ENCODE results near the gene TBX1.

TBX1 gene

GRCh38 chr22:19753996-19754700 is 6.4 kb upstream of the TBX1 start:
- no peak for DNase-seq

- DNase-seq = no peak
Observed at GRCh38 chr22:19754701-19755144, 5.9 kb upstream of the TBX1 start.

- DNase-seq = no peak
Observed at GRCh38 chr22:19755145-19755710, 5.3 kb upstream of the TBX1 start.

- no peak for DNase-seq
Observed at GRCh38 chr22:19755722-19756287, 4.8 kb upstream of the TBX1 start.

GRCh38 chr22:19756288-19757128 is 4.1 kb upstream of the TBX1 start:
- DNase-seq = peak in 1 of 2 experiments; percentile 3

GRCh38 chr22:19757140-19757984 is 3.2 kb upstream of the TBX1 start:
- no peak for DNase-seq

- DNase-seq = no peak
Observed at GRCh38 chr22:19757985-19758895, 2.3 kb upstream of the TBX1 start.

GRCh38 chr22:19758896-19759426 is 1.6 kb upstream of the TBX1 start:
- no peak for DNase-seq

GRCh38 chr22:19759427-19760057 is 1.0 kb upstream of the TBX1 start:
- no peak for DNase-seq

- no peak for DNase-seq
Observed at GRCh38 chr22:19760951-19761724, 560 bp downstream of the TBX1 start.

- DNase-seq = no peak
Observed at GRCh38 chr22:19761725-19762567, 1.4 kb downstream of the TBX1 start.

GRCh38 chr22:19762568-19763457 is 2.2 kb downstream of the TBX1 start:
- DNase-seq = no peak

GRCh38 chr22:19763458-19764298 is 3.1 kb downstream of the TBX1 start:
- no peak for DNase-seq

- DNase-seq = no peak
Observed at GRCh38 chr22:19764299-19764593, 3.7 kb downstream of the TBX1 start.

GRCh38 chr22:19764636-19765476 is 4.3 kb downstream of the TBX1 start:
- DNase-seq = no peak

Data from AML-193 (cell line).